HG02840 (cell line): ENCODE results near the gene PPM1J.
"Not testable (repeated sequence)": the region's sequence is repeated elsewhere in the genome, so short reads cannot be mapped to it uniquely, and the experiment has no call there.

ENCODE experiments used
- ATAC-seq: cut with Tn5 transposase; IDR thresholded peaks from one replicate; pipeline ENCODE4 v1.9.1; 2021; ENCODE audit warnings: mild to moderate bottlenecking, moderate library complexity, moderate number of reproducible peaks; ENCODE audit not compliant: unreplicated experiment, low FRiP score

Gene PPM1J

DNA sequence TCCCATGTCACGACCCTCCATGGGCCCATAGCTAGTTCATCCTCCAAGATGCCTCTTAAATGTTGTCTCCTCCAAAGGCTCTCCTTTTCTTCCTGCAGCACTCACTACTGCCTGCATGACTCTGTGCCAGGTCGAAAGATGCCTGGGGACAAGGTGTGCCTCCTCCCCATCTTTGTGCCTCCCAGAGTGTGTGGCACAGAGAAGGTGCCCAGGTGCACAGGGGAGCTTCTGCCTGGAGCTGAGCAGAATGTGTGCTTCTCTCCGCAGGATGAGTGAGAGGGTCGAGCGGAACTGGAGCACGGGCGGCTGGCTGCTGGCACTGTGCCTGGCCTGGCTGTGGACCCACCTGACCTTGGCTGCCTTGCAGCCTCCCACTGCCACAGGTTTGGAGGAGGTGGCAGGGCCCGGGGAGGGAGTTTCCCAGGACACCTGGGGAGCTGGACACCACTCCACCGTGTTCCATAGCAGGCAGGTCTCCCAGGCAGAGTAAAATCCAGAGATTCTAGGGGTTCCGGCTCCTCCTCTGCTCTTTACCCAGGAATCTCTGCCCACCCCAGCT lies 6.9 kb upstream of the PPM1J start:
- ATAC-seq: no peak

DNA sequence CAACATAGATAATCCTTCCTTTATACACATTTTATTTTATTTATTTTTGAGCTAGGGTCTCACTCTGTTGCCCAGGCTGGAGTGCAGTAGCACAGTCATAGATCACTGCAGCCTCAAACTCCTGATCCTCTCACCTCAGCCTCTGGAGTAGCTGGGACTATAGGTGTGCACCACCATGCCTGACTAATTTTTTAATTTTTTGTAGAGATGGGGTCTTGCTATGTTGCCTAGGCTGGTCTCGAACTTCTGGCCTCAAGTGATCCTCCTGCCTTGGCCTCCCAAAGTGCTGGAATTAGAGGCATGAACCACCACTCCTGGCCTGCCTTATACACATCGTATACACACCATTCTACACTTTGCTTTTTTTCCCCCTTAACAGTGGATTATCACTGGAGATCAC lies 6.2 kb upstream of the PPM1J start:
- not testable (repeated sequence) for ATAC-seq

- ATAC-seq: no peak
Observed at GRCh38 chr1:112720800-112721199, 5.7 kb upstream of the PPM1J start.

DNA sequence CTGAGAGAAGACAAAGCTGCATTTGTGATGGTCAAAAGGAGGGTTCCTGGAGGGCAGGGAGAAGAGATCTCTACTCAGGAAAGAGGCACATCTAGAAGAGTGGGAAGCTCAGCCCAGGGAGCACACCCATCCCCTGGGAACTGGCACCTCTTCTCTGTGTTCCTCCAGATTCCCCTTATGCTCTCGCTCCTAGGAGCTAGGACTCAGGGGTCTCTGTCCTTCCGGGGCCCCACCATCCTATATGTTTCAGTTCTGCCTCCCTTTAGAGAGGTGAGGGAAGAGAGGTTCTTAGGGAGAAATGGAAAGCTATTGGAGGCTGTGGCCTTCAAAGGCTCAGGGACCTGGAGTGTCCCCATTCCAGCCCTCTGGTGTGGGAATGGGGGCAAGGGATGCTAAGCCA lies 4.6 kb upstream of the PPM1J start:
- no peak for ATAC-seq

- ATAC-seq: no peak
Observed at GRCh38 chr1:112718691-112719418, 3.7 kb upstream of the PPM1J start.

GRCh38 chr1:112717263-112717873 lies 2.2 kb upstream of the PPM1J start:
- no peak for ATAC-seq

- ATAC-seq: no peak
Observed at GRCh38 chr1:112716133-112716720, 1.1 kb upstream of the PPM1J start.

DNA sequence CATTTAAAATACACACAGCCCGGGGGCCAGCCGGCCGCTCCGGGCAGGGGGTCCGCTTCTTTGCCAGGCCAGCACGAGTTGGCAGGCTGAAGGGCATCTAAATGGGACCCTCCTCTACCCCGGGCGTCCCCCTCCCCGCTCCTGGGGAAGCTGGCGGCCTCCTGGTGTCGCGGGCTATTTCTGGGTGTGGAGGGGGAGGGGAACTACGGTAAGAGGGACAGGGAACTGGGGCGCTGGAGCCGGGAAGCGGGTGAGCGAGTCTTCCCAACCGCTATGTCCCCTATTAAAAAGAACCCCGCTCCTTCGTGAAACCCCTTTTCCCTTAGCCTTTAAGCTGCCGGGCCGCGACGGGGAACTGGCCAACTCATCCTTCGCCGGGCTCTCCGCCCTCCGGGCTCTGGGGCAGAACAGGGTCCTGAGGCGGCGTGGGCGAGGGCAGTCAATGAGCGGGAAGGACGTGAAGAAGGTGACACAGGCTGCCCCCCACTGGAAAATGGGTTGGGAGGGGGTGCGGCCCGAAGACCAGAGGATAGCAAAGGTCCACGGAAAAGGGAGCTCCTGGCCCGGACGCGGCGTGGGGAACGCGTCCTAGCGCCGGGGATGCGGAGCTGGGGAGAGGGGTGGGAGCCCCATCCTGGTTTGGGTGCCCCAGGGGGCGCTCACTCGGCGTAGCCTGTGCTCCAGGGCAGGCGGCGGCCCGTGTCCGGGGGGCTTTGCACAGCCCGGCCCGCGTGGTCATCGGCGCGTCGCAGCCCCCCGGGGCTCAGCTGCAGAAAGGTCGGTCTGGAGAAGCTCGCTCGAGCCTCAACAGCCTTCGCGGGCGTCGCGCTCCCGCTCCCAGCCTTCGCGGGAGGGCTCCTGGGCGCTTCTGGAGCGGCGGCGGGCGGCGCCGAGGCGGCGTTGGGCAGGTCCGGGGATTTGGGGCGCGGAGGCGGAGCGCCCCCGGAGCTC lies 544 bp downstream of the PPM1J start:
- no peak for ATAC-seq

- no peak for ATAC-seq
Observed at GRCh38 chr1:112713466-112714312, 1.4 kb downstream of the PPM1J start.

- no peak for ATAC-seq
Observed at GRCh38 chr1:112712701-112713128, 2.4 kb downstream of the PPM1J start.

DNA sequence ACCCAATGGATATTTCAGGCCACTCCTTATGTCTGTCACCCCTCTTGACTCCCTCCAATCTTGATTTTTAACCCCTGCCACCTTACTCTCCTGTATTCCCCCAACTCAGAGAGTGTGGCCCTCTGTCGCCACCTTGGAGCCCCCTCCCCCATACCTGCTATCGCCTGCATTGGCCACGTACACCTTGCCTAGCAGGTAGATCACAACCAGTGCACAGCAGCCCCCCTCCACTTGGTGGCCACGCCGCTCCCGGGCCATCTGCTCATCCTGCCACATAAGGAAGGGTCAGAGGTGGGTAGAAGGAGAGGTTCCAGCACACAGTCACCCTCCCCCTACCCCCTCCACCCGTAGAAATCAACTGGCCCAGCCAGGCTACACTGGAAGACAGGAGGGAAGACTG lies 2.9 kb downstream of the PPM1J start:
- ATAC-seq: no peak

DNA sequence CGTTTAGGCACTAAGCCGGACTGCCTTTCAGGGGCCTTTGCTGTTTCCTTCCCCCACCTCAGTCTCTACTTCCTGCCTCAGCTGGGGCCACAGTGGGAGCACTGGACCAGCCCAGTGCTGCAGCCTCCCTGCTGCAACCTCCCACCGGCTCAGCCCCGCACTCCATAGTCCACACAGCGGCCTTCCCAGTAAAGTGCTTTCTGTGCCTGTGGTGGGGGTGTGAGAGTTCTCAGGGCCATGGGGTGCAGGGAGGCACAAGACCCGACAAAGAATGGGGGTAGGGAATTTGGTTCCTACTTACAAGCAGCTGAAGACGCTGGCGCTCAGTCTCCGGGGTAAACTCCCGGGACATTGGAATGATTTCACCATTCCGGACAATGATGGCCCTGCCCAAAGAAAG lies 3.5 kb downstream of the PPM1J start:
- ATAC-seq: no peak

DNA sequence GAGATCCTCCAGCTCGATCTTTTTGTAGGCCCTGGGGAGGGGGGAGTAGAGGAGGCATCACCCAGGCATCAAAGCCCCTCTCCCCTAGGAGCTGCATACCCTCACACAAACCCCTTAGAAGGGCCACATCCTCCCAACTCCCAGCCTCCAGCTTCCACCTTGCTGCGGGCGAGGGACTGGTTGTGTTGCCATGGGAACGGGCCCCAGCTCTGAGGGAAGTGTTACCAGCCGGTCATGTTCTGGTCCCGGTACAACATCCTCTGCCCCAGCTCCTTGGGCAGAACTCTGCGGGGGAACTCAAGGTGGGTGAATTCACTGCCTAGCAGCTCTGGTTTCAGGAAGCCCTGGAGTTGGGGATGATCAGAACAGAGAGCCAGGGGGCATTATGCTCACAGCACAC lies 4.1 kb downstream of the PPM1J start:
- no peak for ATAC-seq

GRCh38 chr1:112710586-112710985 lies 4.5 kb downstream of the PPM1J start:
- no peak for ATAC-seq

GRCh38 chr1:112710159-112710558 lies 5.0 kb downstream of the PPM1J start:
- ATAC-seq: no peak

GRCh38 chr1:112708489-112708888 lies 6.6 kb downstream of the PPM1J start:
- ATAC-seq: no peak

DNA sequence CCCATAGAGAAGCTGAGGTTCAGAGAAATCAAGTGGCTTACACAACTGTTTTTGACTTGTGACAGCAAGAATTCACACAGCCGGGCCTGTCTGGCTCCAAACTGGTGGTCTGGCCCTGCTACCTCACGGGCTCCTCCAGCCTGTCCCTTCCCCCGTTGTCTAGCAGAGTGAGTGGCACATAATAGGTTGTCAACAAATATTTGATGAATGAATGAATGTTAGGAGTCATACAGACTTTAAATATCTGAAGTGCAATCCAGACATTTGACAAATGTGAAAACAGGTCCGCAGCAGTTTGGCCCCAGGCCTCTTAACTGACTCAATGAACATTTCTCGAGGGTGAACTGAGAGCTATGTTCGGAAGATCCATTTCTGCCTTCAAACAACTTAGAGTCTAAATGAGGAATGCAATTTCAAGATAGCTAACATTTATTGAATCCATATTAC lies 7.1 kb downstream of the PPM1J start:
- no peak for ATAC-seq

DNA sequence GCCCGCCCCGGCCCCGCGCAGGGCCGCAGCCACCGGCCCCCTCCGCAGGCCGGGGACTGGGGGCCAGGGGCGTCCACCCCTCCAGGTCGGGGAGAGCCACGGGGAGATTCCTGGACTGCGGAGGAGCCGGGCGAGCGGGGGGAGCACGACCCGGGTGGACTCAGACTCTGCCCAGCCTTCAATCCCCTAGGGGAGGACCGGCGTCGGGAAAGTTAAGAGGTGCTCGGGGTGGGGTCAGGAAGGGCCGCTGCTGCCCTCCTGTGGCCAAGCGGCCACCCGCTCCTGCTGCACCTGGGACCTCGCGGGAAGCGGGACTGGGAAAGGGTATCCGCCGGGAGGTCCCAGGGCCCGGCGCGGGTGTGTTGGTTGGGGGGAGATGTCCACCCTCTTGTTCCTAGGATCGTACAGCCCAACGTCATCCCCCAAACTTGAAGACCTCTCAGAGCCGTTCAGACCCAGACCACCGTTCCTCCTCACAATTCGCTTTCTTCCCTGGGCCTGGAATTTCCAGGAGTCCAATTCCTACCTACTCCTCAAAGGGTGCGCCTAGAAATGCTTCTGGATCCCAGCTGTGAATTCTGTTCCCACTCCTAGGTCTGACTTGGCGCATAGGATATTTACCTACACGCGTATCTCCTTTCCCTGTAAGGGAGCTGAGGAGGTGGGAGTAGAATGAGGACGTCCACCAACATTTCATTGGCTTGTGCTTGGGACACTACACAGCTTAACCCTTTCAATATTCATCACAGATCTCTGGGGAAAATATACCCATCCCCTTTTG lies 7.7 kb downstream of the PPM1J start:
- peak; percentile 59 for ATAC-seq
